GM12801 (cell line): Measurements from ENCODE around the gene NOL4L.

Experiments used
- TF ChIP-seq, protein P1 (sequence below): IDR thresholded peaks from one replicate; pipeline ENCODE4 v1.5.1; 2011; ENCODE audit warnings: control low read depth; ENCODE audit not compliant: insufficient read length; ENCODE audit errors: extremely low read depth

NOL4L gene

DNA sequence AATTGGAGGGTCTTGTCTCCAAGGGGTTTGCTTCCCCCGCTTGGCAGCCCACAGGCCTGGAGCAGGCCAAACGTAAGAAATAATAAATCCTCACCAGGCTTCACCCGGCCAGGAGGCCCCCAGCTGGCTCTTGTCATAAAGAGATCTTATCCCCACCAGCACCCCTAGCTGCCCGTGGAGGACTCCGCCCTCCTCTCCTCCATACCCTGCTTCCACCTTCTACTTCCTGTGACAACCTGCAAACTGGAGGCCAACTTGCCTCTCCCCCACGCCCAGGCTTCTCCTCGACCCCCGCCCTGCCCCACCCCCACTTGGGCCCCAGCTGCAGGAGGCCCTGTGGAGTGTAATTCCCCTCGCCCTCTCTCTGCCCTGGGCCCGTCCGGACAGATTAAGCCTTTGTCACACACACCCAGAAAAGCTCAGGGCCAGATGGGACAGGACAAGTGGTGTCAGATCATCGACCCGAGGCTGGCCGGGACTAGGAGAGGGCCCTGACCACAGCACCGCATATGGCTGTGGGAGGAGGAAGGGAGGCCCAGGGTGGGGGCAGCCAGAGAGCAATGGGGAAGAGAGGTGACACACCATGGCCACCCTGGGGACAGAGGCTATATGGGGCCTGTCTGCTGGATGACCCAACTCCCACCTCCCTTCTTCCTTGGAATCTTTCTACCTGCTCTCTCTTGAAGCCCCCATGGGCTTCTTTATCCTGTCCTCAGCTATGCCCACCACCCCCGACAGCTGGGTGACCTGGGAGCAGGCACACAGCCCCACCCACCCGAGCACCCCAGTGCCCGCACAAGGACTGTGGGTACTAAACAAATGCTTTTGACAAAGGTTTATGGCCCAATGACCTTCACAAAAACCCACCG is 3.9 kb downstream of the NOL4L start:
- TF ChIP-seq, protein P1, sequence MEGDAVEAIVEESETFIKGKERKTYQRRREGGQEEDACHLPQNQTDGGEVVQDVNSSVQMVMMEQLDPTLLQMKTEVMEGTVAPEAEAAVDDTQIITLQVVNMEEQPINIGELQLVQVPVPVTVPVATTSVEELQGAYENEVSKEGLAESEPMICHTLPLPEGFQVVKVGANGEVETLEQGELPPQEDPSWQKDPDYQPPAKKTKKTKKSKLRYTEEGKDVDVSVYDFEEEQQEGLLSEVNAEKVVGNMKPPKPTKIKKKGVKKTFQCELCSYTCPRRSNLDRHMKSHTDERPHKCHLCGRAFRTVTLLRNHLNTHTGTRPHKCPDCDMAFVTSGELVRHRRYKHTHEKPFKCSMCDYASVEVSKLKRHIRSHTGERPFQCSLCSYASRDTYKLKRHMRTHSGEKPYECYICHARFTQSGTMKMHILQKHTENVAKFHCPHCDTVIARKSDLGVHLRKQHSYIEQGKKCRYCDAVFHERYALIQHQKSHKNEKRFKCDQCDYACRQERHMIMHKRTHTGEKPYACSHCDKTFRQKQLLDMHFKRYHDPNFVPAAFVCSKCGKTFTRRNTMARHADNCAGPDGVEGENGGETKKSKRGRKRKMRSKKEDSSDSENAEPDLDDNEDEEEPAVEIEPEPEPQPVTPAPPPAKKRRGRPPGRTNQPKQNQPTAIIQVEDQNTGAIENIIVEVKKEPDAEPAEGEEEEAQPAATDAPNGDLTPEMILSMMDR = no peak

DNA sequence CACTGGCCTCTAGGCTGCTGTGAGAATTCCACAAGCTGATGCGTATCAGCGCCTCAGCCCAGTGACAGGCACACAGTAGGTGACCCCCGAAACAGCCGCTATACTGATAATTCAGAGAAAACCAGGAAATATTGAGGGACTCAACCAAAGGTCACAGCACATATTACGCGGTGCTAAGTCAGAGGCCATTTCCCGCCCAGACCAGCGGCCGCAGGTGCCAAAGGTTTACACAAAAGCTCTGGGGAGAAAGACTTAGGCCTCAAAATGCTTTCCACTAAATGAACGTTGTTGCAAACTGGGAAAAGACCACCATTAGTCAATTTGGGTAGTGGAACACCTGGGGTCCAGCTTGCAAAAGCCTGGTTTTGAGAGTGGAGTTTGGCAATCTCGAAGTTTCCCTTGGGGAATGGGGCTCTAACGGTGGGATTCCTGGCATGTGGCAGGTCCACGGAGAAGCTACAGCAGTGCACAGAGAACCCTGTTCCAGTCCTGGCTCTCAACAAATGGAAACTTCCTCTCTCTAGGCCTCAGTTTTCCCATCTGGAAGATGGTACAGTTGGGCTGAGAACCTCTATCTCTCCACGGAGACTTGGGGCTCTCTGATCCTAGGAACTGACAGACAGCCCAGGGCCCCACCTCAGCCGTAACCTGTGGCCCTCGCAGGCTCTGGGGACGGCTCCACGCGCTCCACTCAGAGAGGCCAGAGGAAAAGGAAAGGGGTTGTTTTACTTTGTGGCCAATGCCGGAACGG is 4.7 kb downstream of the NOL4L start:
- TF ChIP-seq, protein P1 = no peak

DNA sequence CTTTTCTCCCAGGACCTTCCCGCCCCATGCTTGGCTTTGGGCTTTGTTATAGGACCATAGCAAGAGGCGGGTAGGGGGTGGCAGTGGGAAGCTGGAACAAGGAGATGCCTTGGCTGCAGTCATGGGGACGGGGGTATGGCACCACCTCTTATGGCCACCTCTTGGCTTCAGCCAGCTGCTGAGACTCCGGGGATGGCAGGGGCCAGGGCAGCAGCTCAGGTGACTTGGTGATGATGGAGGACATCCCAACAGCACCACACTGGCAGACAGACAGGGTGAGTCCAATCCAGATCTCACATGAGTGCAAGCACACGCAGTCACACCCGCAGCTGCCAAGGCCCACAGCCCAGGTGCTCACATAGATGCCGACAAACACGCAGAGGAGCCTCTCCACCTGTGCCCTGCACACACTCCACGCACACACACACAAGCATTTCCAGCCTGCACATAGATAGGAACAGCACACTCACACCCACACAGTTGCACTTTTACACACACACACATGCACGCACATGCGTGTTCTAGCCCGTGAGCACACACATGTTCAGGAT is 6.2 kb downstream of the NOL4L start:
- TF ChIP-seq, protein P1 = no peak

DNA sequence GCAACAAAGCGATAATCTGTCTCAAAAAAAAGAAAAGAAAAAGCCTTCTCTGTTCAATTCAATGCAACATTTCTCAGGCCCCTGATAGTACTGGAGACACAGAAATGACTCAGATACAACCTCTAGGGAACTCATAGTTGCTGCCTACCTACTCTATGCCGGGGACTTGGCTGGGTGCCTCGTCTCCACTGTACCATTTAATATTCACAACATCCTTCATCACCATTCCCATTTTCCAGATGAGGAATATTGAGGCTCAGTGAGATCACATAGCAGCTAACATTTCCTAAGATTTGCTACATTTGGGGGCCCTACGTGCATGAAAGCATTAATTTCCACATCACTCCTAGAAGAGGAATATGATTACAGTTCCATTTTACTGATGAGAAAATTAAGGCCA is 7.5 kb downstream of the NOL4L start:
- TF ChIP-seq, protein P1 = no peak

DNA sequence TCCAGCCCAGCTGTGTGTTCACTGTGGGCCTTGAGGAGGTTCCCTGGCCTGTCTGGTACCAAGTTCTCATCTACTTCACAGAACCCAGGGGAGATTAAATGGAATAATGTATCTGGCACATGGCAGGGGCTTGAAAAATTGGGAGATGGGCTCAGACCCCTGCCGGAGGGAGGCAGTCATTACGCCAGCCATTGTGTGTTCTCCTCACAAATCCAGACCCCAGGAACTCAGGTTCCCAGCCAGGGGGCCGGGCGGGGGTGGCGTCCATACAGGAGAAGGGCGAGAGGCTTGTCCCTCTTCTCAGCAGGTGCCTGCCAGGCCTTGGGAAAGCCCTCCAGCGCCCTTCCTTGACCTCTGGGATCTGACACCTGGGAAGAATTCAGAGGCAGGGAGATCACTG is 8.1 kb downstream of the NOL4L start:
- TF ChIP-seq, protein P1 = no peak

DNA sequence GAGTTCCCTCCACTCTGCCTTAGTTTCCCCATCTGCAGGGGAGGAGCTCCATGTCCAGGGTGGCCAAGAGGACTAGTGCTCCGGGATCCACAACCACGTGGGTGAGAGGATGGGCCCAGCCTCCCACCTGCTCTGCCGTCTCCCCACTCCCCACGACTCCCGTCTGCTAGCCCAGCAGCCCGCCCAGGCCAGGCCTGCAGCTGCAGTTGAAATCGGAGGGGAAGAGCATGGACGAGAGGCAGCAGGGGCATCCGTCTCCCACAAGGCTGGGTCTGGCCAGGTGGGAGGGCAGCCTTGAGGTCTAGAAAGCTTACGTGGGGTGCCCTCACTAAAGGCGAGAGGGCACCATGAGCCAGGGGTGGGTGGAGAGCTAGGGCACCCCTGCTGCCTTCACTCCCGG is 8.6 kb downstream of the NOL4L start:
- TF ChIP-seq, protein P1 = no peak

DNA sequence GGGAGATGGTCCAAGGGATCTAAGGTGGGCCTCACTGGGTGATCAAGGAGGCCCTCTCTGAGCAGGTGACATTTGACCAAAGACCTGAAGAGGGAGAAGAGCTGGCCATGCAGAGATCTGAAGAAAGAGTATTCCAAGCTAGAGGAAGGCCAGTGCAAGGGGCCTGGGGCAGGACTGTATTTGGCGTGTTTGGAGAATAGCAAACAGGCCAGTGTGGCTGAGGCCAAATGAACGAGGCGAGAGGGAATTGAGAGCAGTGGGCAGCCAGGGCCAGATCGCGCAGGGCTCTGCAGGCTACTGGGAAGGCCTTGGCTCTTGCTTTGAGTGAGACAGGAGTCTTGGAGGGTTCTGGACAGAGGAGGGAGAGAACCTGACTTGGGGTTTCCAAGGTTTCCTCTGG is 9.3 kb downstream of the NOL4L start:
- TF ChIP-seq, protein P1 = no peak
